NCI-H1092 (cell line): Measurements from ENCODE around the gene TIGIT.

Source experiments
- DNase-seq: peaks from one replicate; lab custom pipeline; 2025; lab: John Stamatoyannopoulos, UW

Gene TIGIT

DNA sequence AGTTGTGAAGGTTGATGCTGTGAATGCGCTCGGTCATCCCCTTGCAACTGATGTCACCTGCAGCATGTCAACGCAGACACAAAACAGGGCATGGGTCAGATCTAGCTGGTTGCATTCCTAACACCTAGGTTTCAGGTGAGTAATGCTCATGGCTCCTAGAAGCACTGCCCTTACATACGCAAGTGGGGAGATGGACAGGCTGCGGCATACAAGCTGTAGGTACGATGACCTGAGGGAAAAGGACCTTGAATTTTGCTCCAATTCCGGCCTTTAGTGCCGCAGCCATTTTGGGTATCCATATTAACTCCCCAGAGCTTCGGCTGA is 58.0 kb downstream of the TIGIT start:
- DNase-seq: no peak

DNA sequence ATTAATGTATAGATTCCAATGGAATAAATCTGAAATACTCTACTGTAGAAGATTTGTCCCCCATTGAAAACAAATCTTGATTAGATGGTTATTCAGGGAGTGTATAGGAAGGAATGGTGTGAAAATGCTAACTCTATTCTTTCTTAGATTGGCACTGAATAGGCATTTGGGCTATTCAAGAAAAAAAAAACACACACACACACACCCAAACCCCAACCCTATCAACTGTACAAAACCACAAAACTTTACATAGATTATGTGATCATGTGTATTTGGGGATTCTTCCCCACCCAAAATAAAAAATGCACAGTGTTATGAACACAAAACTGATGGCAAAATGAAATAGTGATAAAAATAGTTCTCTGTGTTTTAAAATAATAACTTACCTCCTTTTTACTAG is 61.8 kb downstream of the TIGIT start:
- DNase-seq: no peak

DNA sequence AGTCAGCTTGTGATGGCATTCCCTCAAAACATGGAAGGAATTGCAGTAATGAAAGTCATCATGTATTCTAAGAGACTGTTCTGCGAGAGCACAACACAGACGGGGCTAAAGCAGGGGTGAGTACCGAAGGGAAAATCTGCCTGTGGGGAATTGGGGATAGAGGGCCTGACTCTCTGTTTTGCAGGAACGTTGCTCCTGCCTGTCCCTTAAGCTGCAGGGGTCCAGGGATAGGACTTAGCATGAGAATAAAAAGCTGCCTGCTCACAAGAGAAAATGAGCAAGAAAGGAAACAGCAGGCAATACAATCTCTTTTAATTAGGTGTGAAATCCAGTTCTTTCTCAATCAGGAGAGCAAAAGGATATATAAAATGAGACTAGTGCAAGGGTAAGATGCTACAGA is 62.2 kb downstream of the TIGIT start:
- no peak for DNase-seq

DNA sequence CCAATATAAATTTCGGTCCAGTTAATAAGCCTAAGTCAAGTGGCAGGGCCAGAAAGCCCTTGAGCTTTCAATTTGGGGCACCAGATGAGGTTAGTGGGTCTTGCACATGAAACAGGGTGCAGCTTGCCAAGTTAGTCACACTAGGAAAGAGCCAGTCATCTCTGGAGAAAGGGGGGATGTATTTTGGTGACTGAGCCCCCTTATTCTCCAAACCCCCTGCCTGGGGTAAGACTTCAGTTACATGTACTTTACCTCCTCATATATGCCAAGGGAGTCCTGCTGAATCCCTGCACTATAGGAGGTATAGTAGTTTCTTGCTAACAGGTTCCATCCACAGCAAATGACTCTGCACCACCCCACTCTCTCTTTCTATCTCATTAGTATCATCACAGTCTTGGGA is 62.7 kb downstream of the TIGIT start:
- no peak for DNase-seq
